Activated T-helper 1 cell treated with Interleukin-2 at 50 U/mL for 16 hours (primary cell): ENCODE data around the gene CPAMD8.
"Not testable (repeated sequence)": the region's sequence is repeated elsewhere in the genome, so short reads cannot be mapped to it uniquely, and the experiment has no call there.

Experiments
- DNase-seq: peaks from one replicate; pipeline ENCODE4 v3.0.0-alpha.2; 2020; ENCODE audit warnings: low read depth

CPAMD8 gene

DNA sequence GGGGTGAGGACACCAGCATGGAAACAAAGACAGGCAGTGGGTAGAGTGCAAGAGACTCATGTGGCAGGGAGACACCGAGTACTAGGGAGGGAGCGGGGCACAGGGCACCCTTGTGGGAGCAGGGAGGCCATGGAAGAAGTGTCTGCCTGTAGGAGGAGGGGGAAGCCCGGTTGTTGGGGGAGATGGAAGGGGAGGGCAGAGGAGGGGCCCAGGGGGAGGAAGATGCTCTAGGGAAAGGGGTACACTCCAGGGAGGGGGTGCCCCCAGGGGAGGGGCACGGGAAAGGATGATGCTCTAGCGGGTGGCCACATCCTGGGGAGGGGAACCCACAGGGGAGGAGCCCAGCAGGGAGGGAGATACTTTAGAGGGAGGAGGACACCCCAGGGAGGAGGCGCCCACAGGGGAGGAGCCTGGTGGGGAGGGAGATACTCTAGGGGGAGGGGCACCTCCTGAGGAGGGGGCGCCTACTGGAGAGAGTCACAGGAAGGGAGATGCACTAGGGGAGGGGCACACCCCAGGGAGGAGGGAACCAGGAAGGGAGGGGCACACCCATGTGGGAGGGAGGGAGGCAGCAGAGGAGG is 24.9 kb downstream of the CPAMD8 start:
- DNase-seq: peak; percentile 65

DNA sequence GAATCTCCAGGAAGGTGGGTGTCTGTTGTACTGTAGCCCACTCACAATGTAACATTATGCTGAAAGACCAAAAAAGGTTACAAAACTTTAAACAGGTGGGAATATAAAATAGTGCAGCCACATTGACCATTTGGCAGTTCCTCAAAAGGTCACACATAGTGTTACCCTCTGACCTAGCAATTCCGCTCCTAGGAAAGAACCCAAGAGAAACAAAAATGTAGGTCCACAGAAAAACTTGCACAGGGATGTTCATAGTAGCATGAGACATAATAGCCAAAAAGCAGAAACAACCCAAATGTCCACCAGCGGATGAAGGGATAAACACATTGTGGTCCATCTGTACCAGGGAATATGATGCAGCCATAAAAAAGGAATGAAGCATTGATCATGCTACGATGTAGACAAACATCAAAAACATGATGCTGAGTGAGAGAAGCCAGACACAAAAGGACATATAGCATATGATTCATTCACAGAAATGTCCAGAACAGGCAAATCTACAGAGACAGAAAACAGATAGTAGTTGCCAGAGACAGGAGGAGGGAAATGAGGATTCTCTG is 27.9 kb downstream of the CPAMD8 start:
- DNase-seq: no peak

- DNase-seq: not testable (repeated sequence)
Observed at GRCh38 chr19:16996838-16997490, 29.6 kb downstream of the CPAMD8 start.

GRCh38 chr19:16988661-16989060 is 37.9 kb downstream of the CPAMD8 start:
- DNase-seq: no peak

DNA sequence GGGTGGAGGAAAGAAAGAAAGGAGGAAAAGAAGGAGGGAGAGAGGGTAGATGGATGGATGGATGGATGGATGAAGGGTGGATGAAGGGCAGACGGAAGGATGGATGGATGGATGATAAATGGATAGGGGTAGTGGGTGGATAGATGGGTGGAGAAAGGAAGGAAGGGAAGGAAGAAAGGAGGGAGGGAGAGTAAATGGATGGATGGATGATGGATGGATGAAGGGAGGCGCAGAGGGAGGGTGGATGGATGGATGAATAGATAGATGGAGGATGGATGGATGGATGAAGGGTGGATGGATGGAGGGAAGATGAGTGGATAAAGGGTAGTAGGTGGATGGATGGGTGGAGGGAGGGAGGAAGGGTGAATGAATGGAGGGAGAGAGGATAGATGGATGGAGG is 41.2 kb downstream of the CPAMD8 start:
- no peak for DNase-seq

DNA sequence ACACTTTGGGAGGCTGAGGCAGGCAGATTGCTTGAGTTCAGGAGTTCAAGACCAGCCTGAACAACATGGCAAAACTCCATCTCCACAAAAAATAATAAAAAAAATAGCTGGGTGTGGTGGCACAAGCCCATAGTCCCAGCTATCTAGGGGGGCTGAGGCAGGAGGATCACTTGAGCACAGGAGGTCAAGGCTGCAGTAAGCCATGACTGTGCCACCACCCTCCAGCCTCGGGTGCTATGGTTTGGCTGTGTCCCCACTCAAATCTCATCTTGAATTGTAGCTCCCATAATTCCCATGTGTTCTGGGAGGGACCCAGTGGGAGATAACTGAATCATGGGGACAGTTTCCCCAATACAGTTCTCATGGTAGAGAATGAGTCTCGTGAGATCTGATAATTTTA is 44.0 kb downstream of the CPAMD8 start:
- DNase-seq: not testable (repeated sequence)

GRCh38 chr19:16978839-16979802 is 47.5 kb downstream of the CPAMD8 start:
- no peak for DNase-seq

- no peak for DNase-seq
Observed at GRCh38 chr19:16978156-16978555, 48.5 kb downstream of the CPAMD8 start.

GRCh38 chr19:16977306-16977705 is 49.3 kb downstream of the CPAMD8 start:
- DNase-seq: no peak

DNA sequence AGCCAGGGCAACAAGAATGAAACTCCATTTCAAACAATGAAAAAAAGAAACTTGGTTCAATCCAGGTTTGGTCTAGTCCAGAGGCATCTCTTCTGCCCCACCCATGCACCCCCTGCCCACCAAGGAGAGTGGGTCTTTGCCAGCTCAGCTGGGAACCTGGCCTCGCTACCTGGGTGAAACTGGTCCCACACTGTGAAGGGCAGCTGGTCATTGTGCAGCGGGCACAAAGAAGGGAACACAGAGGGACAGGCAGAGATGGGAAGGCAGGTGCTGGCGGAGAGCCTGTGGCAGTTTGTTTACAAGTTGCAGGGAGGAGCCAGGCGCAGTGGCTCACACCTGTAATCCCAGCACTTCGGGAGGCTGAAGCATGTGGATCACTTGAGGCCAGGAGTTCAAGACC is 50.2 kb downstream of the CPAMD8 start:
- DNase-seq: no peak

GRCh38 chr19:16970821-16971220 is 55.8 kb downstream of the CPAMD8 start:
- DNase-seq: no peak

- no peak for DNase-seq
Observed at GRCh38 chr19:16969135-16969534, 57.5 kb downstream of the CPAMD8 start.

- DNase-seq: not testable (repeated sequence)
Observed at GRCh38 chr19:16960996-16961822, 65.4 kb downstream of the CPAMD8 start.

- DNase-seq: not testable (repeated sequence)
Observed at GRCh38 chr19:16958277-16958676, 68.3 kb downstream of the CPAMD8 start.

- DNase-seq: no peak
Observed at GRCh38 chr19:16957855-16958254, 68.8 kb downstream of the CPAMD8 start.

DNA sequence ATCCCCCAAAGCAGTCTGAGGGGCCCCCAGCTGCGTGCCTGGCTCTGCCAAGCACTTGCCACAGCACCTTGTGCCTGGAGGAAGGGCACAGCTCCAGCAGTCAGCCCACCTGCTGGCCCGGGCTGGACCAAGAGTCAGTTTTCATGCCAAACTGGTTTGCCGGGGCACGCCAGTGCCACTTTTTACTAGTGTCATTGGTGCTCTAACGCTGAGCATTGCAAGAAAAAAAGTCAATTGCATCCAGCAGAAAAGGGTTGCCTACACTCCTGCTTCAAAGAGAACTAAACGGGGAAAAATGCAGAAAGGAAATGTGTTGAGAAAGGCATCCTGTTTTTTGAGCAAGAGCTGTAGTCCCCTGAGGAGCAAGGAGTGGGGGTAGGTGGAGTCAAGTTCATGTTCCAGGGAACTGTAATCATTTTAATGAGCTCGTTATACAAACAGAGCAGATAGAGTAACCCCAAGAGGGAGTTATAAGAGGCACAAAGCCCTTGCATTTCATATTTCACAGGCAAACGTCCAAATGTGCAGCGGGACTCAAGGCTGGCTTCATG is 69.4 kb downstream of the CPAMD8 start:
- DNase-seq: no peak

DNA sequence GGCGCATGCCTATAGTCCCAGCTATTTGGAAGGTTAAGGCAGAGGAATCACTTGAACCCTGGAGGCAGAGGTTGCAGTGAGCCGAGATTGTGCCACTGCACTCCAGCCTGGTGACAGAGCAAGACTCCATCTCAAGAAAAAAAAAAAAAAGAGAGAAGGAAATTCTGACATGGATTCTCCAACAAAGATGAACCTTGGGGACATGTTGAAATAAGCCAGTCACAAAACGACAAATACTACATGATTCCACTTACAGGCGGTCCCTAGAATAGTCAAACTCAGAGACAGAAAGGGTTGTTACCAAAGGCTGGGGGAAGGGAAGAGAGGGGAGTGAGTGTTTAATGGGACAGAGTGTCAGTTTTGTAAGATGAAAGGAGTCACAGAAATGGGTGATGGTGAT is 71.4 kb downstream of the CPAMD8 start:
- DNase-seq: no peak

GRCh38 chr19:16952046-16952445 is 74.6 kb downstream of the CPAMD8 start:
- no peak for DNase-seq

GRCh38 chr19:16951529-16951928 is 75.1 kb downstream of the CPAMD8 start:
- DNase-seq: no peak

DNA sequence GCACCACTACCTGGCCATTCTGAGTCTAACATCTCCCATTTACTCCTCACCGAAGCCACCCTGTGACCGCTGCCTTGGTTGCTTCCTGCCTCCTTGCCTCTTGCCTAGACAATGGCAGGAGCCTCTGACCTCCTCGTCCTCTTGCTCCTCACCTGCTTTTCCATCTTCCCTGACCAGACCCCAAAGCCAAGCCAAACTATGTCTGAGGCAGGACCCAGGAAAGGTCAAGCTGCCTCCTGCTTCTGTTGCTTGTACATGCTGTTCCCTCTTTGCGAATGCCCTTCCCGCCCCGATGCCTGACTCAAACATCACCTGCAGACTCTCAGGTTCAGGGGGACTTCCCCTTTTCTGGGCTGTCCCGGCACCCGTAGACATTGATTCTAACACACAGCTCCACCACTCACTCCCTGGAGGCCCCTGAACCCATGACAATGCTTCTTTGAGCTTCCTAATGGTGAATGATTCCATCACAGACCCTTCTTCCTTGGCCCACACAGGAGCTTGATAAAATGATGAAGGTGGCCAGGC is 77.0 kb downstream of the CPAMD8 start:
- DNase-seq: no peak
